Prostate gland (tissue), 2 donors: ENCODE measurements around the gene AKAP8.
"Not testable (repeated sequence)": the region's sequence is repeated elsewhere in the genome, so short reads cannot be mapped to it uniquely, and the experiment has no call there.

Experiments
- CTCF ChIP-seq, 4 experiments: fragments of 200-600 bp in 2 of 4; fragments of 450-650 bp in 2 of 4; sonication (generic) in 2 of 4; IDR thresholded peaks; 1 replicate in 3 of 4; 2 replicates in 1 of 4; pipeline ENCODE4 v1.5.1; 2016 to 2019; ENCODE audit warnings: antibody characterized with exemption in 4 of 4, mild to moderate bottlenecking in 2 of 4, moderate library complexity in 2 of 4
- POLR2A ChIP-seq: fragments of 450-650 bp; IDR thresholded peaks from one replicate; pipeline ENCODE4 v1.6.1; 2016; ENCODE audit warnings: antibody characterized with exemption, mild to moderate bottlenecking

GRCh38 chr19:15363791-15364190 lies 15.8 kb downstream of the AKAP8 start:
- not testable (repeated sequence) for TF ChIP-seq CTCF (IDR thresholded peaks at IDR 0.05); POLR2A
